PC-3 (cell line): ENCODE data around the gene RBBP8. TPM values are rescaled to one million over a fixed set of nuclear protein-coding genes. Genes with fewer than 3 reads are reported as not detected.

Experiments
- ATAC-seq: fragments of 200-7000 bp; cut with Tn5 transposase; 2 replicates; pipeline ENCODE4 v1.9.1; 2020; ENCODE audit warnings: mild to moderate bottlenecking, moderate library complexity
- BruUV-seq: library from RNA; stranded (reverse); fragments of 400-500 nt; replicated peaks from 2 replicates; lab custom pipeline; 2021; lab: Mats Ljungman, UMichigan
- CTCF ChIA-PET: fragments of 300-600 bp; sonication (Branson Sonifier 250); formaldehyde crosslinking; loops from one replicate; lab custom pipeline; 2022; ENCODE audit warnings: antibody characterized with exemption; lab: Charles Lee
- POLR2A ChIA-PET: fragments of 300-600 bp; sonication (Branson Sonifier 250); formaldehyde crosslinking; loops from one replicate; lab custom pipeline; 2022; ENCODE audit warnings: antibody characterized with exemption; ENCODE audit not compliant: unreplicated experiment; lab: Charles Lee
- DNase-seq: peaks from one replicate; pipeline ENCODE4 v3.0.0-alpha.2; 2015
- H2AFZ ChIP-seq: fragments of 300-600 bp; sonication (generic); 2 replicates; pipeline ENCODE4 v1.6.0; 2016; ENCODE audit warnings: antibody characterized with exemption, low read length
- H3F3A ChIP-seq: fragments of 300-600 bp; sonication (generic); one replicate; pipeline ENCODE4 v1.6.0; 2017; ENCODE audit warnings: antibody characterized with exemption, low read length, control low read depth, mild to moderate bottlenecking; ENCODE audit not compliant: unreplicated experiment
- H3K27ac ChIP-seq: fragments of 300-600 bp; sonication (generic); 2 replicates; pipeline ENCODE4 v1.5.1; 2016; ENCODE audit warnings: mild to moderate bottlenecking, low read length
- H3K27me3 ChIP-seq: fragments of 300-600 bp; sonication (generic); 2 replicates; pipeline ENCODE4 v1.6.1; 2016; ENCODE audit warnings: low read length, mixed read lengths
- H3K36me3 ChIP-seq: fragments of 300-600 bp; sonication (generic); 2 replicates; pipeline ENCODE4 v1.6.1; 2016; ENCODE audit warnings: low read depth, mixed run types, low read length, mixed read lengths
- H3K4me1 ChIP-seq: fragments of 300-600 bp; sonication (generic); 2 replicates; pipeline ENCODE4 v1.5.1; 2016; ENCODE audit warnings: low read length; ENCODE audit not compliant: insufficient read depth
- H3K4me2 ChIP-seq: fragments of 300-600 bp; sonication (generic); 2 replicates; pipeline ENCODE4 v1.6.0; 2016; ENCODE audit warnings: low read length
- H3K4me3 ChIP-seq: fragments of 300-600 bp; sonication (generic); 2 replicates; pipeline ENCODE4 v1.5.1; 2016; ENCODE audit warnings: mild to moderate bottlenecking, low read length, mixed read lengths
- H3K79me2 ChIP-seq: fragments of 300-600 bp; sonication (generic); 2 replicates; pipeline ENCODE4 v1.6.1; 2017; ENCODE audit warnings: low read length, mixed read lengths
- H3K9ac ChIP-seq: fragments of 300-600 bp; sonication (generic); 2 replicates; pipeline ENCODE4 v1.6.0; 2016; ENCODE audit warnings: mild to moderate bottlenecking, low read length
- H3K9me2 ChIP-seq: fragments of 300-600 bp; sonication (generic); replicated peaks from 2 replicates; pipeline ENCODE4 v1.6.1; 2016; ENCODE audit warnings: mixed run types, low read length, mixed read lengths
- H3K9me3 ChIP-seq: fragments of 300-600 bp; sonication (generic); 2 replicates; pipeline ENCODE4 v1.6.1; 2016; ENCODE audit warnings: low read length, mixed read lengths
- H4K20me1 ChIP-seq: fragments of 300-600 bp; sonication (generic); 2 replicates; pipeline ENCODE4 v1.6.1; 2016; ENCODE audit warnings: low read length, mixed read lengths
- EZH2 ChIP-seq: fragments of 300-600 bp; sonication (generic); IDR thresholded peaks from one replicate; pipeline ENCODE4 v1.6.1; 2017; ENCODE audit warnings: antibody characterized with exemption, mild to moderate bottlenecking, low read length; ENCODE audit not compliant: unreplicated experiment
- EZH2phosphoT487 ChIP-seq: fragments of 300-600 bp; sonication (generic); IDR thresholded peaks from 2 replicates; pipeline ENCODE4 v1.6.1; 2018; ENCODE audit warnings: mild to moderate bottlenecking, antibody characterized with exemption, low read length, borderline replicate concordance
- intact Hi-C: fragments of 100-400 bp; cut with micrococcal nuclease; formaldehyde crosslinking; loops from 2 replicates; pipeline ENCODE4 v1.9.0; 2023
- total RNA-seq: library from RNA; depleted of rRNA; stranded (reverse); fragments of >200 nt; gene quantifications from 2 replicates; pipeline ENCODE4 v1.2.3, GENCODE V29; 2014
- TF ChIP-seq, protein P1 (sequence below): fragments of 300-600 bp; sonication (generic); conservative IDR thresholded peaks from 2 replicates; pipeline ENCODE4 v1.5.1; 2017; ENCODE audit warnings: antibody characterized with exemption, low read depth, mild to moderate bottlenecking, low read length

Gene RBBP8
- total RNA-seq, 1 experiment from 2014 or later, result 31.9 TPM

DNA sequence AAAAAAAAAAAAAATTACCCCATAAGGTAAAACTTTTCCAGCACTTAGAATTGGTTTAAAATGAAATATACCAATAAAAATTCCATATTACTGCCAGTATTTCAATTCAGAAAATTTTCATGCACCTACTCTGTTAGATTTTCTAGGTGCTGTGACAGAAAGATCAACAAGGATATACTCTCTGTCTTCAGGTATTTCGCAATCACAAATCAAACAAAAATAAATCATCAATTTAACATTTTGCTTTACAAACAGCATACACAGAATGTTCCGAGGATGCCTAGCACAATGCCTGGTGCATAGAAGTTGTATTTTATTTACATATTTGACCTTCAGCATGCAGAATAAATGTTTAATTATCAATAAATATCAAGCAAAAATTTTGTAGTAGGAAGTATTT lies 66.5 kb downstream of the RBBP8 start:
- Histone ChIP-seq H3K79me2 (no peaks in the 10 kb centered on the region), H3K9ac (no peak overlapping the region), H3K36me3 (peaks cover 5% of the 10 kb centered on the region), H3K4me1 (no peaks in the 10 kb centered on the region), H3K27me3 (no peaks in the 10 kb centered on the region), H4K20me1 (no peaks in the 10 kb centered on the region), H3K4me3 (no peak overlapping the region), H3K27ac (no peak overlapping the region), H3K4me2 (no peak overlapping the region), H3K9me2 (no peaks in the 10 kb centered on the region), H3F3A (no peaks in the 10 kb centered on the region), H3K9me3 (no peaks in the 10 kb centered on the region), H2AFZ (no peak overlapping the region)
- no peak for ATAC-seq
- intact Hi-C loops, result no loop called here
- no peak for DNase-seq
- TF ChIP-seq, protein P1, sequence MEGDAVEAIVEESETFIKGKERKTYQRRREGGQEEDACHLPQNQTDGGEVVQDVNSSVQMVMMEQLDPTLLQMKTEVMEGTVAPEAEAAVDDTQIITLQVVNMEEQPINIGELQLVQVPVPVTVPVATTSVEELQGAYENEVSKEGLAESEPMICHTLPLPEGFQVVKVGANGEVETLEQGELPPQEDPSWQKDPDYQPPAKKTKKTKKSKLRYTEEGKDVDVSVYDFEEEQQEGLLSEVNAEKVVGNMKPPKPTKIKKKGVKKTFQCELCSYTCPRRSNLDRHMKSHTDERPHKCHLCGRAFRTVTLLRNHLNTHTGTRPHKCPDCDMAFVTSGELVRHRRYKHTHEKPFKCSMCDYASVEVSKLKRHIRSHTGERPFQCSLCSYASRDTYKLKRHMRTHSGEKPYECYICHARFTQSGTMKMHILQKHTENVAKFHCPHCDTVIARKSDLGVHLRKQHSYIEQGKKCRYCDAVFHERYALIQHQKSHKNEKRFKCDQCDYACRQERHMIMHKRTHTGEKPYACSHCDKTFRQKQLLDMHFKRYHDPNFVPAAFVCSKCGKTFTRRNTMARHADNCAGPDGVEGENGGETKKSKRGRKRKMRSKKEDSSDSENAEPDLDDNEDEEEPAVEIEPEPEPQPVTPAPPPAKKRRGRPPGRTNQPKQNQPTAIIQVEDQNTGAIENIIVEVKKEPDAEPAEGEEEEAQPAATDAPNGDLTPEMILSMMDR, result no peak
- TF ChIP-seq EZH2phosphoT487, result no peak
- ChIA-PET POLR2A (no interaction called here), CTCF (no interaction called here)
- BruUV-seq, result no TSS peak

DNA sequence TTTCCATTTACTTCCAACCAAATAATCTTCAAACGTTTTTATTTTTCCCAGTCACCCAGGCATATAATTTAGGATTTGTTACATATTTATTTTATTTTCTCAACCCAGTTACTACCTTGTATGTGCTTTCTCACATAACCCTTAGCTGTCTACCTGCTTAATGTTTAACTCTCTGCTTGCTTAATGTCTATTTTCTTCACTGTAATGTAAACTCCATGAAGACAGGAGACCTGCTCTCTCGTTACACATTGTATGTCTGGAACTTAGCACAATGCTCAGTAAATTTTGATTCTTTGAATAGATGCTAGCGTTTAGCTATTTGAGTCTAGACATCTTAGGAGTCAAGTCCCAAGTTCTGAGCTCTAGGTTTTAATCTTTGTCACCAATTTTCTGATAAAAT lies 70.2 kb downstream of the RBBP8 start:
- no peaks in the 10 kb centered on the region for H3K27me3 ChIP-seq
- ChIA-PET CTCF (no interaction called here), POLR2A (interaction anchor here (0.6 kb wide), 1 partner anchor 17 kb away, joined by 5 read pairs; no protein-coding TSS in a partner anchor)
- no peaks in the 10 kb centered on the region for H3K9me3 ChIP-seq
- H3K27ac ChIP-seq, result no peak overlapping the region
- H2AFZ ChIP-seq, result no peak overlapping the region
- H3K4me2 ChIP-seq, result no peak overlapping the region
- no TSS peak for BruUV-seq
- no peak for DNase-seq
- no peaks in the 10 kb centered on the region for H3K79me2 ChIP-seq
- no peaks in the 10 kb centered on the region for H3K4me1 ChIP-seq
- H3K36me3 ChIP-seq, result peaks cover 5% of the 10 kb centered on the region
- intact Hi-C loops, result no loop called here
- no peak overlapping the region for H3K9ac ChIP-seq
- H3K9me2 ChIP-seq, result no peaks in the 10 kb centered on the region
- H4K20me1 ChIP-seq, result no peaks in the 10 kb centered on the region
- H3K4me3 ChIP-seq, result no peak overlapping the region
- TF ChIP-seq EZH2 (no peak), EZH2phosphoT487 (no peak)
- TF ChIP-seq, protein P1, result no peak
- ATAC-seq, result no peak
- no peaks in the 10 kb centered on the region for H3F3A ChIP-seq

- Histone ChIP-seq H3K27ac (no peak overlapping the region), H3F3A (no peaks in the 10 kb centered on the region), H2AFZ (no peak overlapping the region), H3K9ac (no peak overlapping the region), H3K79me2 (no peaks in the 10 kb centered on the region), H3K9me3 (no peaks in the 10 kb centered on the region), H3K9me2 (no peaks in the 10 kb centered on the region), H3K4me2 (no peak overlapping the region), H3K27me3 (no peaks in the 10 kb centered on the region), H3K4me1 (no peaks in the 10 kb centered on the region), H3K4me3 (no peak overlapping the region), H3K36me3 (no peaks in the 10 kb centered on the region), H4K20me1 (no peaks in the 10 kb centered on the region)
- ChIA-PET CTCF (no interaction called here), POLR2A (no interaction called here)
- ATAC-seq (no peak), DNase-seq (no peak)
- BruUV-seq, result no TSS peak
- intact Hi-C loops, result no loop called here
- TF ChIP-seq EZH2phosphoT487 (no peak), EZH2 (no peak)
- TF ChIP-seq, protein P1, result no peak
Measured at GRCh38 chr18:23012249-23012648, 79.1 kb downstream of the RBBP8 start.
